ENCODE results near the gene CNTN1.

Gene CNTN1

GRCh38 chr12:40988824-40989223, 296.6 kb downstream of the CNTN1 start:
- ChIA-PET CTCF (no interaction called here), POLR2A (no interaction called here)
- H3K36me3 ChIP-seq (ENCODE audit: control insufficient read depth in 2 of 2, insufficient read depth in 1 of 2, low read length in 2 of 2): no peaks in the 10 kb centered on the region
- no peak overlapping the region for H3K27ac ChIP-seq (ENCODE audit: extremely low read depth, low read depth, low read length)
- H3K9me3 ChIP-seq (ENCODE audit: control insufficient read depth, insufficient read depth, low read depth, low read length): no peaks in the 10 kb centered on the region
- no peak for TF ChIP-seq ZNF114 (tag by site-specific recombination; IDR thresholded peaks at IDR 0.05)
- no peak for TF ChIP-seq ZNF658 (tag by site-specific recombination; IDR thresholded peaks at IDR 0.05)
- no peak for TF ChIP-seq ZXDB (tag by site-specific recombination; IDR thresholded peaks at IDR 0.05)
- no peak for TF ChIP-seq ZFP69B (tag by site-specific recombination; IDR thresholded peaks at IDR 0.05)
- no peak for TF ChIP-seq GFI1B (tag by site-specific recombination; IDR thresholded peaks at IDR 0.05)
- TF ChIP-seq SP2 (tag by site-specific recombination; IDR thresholded peaks at IDR 0.05): no peak
- TF ChIP-seq ZNF366 (tag by site-specific recombination; conservative IDR thresholded peaks at IDR 0.05): no peak
- TF ChIP-seq ZBTB48 (tag by site-specific recombination; IDR thresholded peaks at IDR 0.05): no peak
- no peak for TF ChIP-seq ZNF423 (tag by site-specific recombination; IDR thresholded peaks at IDR 0.05)
- TF ChIP-seq ZNF776 (tag by site-specific recombination; IDR thresholded peaks at IDR 0.05; ENCODE audit: borderline replicate concordance): no peak
- TF ChIP-seq OSR2 (tag by site-specific recombination; IDR thresholded peaks at IDR 0.05): no peak
- TF ChIP-seq ZIC2 (tag by site-specific recombination; IDR thresholded peaks at IDR 0.05): no peak
- TF ChIP-seq PRDM4 (tag by site-specific recombination; IDR thresholded peaks at IDR 0.05): no peak
- no peak for TF ChIP-seq ZNF596 (tag by site-specific recombination; IDR thresholded peaks at IDR 0.05)
- TF ChIP-seq ZBTB21 (tag by site-specific recombination; IDR thresholded peaks at IDR 0.05): no peak
- TF ChIP-seq SCRT2 (tag by site-specific recombination; IDR thresholded peaks at IDR 0.05): no peak
- TF ChIP-seq ZNF561 (tag by site-specific recombination; IDR thresholded peaks at IDR 0.05; ENCODE audit: borderline replicate concordance): no peak
- no peak for TF ChIP-seq ZNF600 (tag by site-specific recombination; IDR thresholded peaks at IDR 0.05)
- no peak for TF ChIP-seq ZNF23 (tag by site-specific recombination; IDR thresholded peaks at IDR 0.05; ENCODE audit: borderline replicate concordance)
- TF ChIP-seq ZNF654 (tag by site-specific recombination; IDR thresholded peaks at IDR 0.05; ENCODE audit: low read depth): no peak
- H3K4me3 ChIP-seq (ENCODE audit: low read depth, low read length): no peak overlapping the region
- no peaks in the 10 kb centered on the region for H3K4me1 ChIP-seq (ENCODE audit: control insufficient read depth, insufficient read depth, low read length)

DNA sequence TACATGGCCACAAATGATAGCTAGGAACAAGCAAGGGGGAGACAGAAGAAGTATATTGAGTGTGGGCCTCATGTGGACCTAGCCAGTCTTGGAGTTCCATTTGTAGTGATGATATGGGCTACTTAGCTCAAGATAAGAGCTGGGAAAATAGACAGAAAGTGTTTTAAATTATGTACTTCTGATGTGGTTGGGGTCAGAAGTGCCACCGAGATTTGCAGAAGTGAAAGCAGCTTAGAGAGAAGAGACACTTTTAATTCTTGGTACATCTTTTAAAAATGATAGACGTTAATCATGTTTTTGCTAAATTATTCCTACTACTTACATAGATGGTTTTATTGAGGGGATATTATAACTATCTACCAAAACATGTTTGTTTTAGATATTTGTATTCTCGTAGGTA, 297.5 kb downstream of the CNTN1 start:
- Histone ChIP-seq H3K36me3 (ENCODE audit: control insufficient read depth in 2 of 2, insufficient read depth in 1 of 2, low read length in 2 of 2) (no peaks in the 10 kb centered on the region), H3K4me1 (ENCODE audit: control insufficient read depth, insufficient read depth, low read length) (no peaks in the 10 kb centered on the region), H3K27ac (ENCODE audit: extremely low read depth, low read depth, low read length) (no peak overlapping the region), H3K9me3 (ENCODE audit: control insufficient read depth, insufficient read depth, low read depth, low read length) (no peaks in the 10 kb centered on the region), H3K4me3 (ENCODE audit: low read depth, low read length) (no peak overlapping the region)
- TF ChIP-seq ZNF394 (tag by site-specific recombination; IDR thresholded peaks at IDR 0.05; ENCODE audit: borderline replicate concordance): no peak
- no peak for TF ChIP-seq ZNF138 (tag by site-specific recombination; IDR thresholded peaks at IDR 0.05; ENCODE audit: borderline replicate concordance)
- no peak for TF ChIP-seq ZNF2 (tag by site-specific recombination; IDR thresholded peaks at IDR 0.05)
- no peak for TF ChIP-seq ZBTB44 (tag by site-specific recombination; IDR thresholded peaks at IDR 0.05)
- TF ChIP-seq SCRT1 (tag by site-specific recombination; IDR thresholded peaks at IDR 0.05; ENCODE audit: borderline replicate concordance): no peak
- no peak for TF ChIP-seq ZNF184 (tag by site-specific recombination; IDR thresholded peaks at IDR 0.05)
- no peak for TF ChIP-seq ZNF221 (tag by site-specific recombination; IDR thresholded peaks at IDR 0.05; ENCODE audit: borderline replicate concordance)
- no peak for TF ChIP-seq ZNF830 (tag by site-specific recombination; IDR thresholded peaks at IDR 0.05; ENCODE audit: low read depth)
- no peak for TF ChIP-seq ZNF792 (tag by site-specific recombination; IDR thresholded peaks at IDR 0.05)
- TF ChIP-seq MYNN (tag by site-specific recombination; IDR thresholded peaks at IDR 0.05; ENCODE audit: borderline replicate concordance): no peak
- TF ChIP-seq ZNF132 (tag by site-specific recombination; IDR thresholded peaks at IDR 0.05; ENCODE audit: borderline replicate concordance): no peak
- no peak for TF ChIP-seq ZNF404 (tag by site-specific recombination; IDR thresholded peaks at IDR 0.05)
- no peak for TF ChIP-seq ZNF621 (tag by site-specific recombination; IDR thresholded peaks at IDR 0.05)
- no peak for TF ChIP-seq ZNF529 (tag by site-specific recombination; IDR thresholded peaks at IDR 0.05; ENCODE audit: insufficient replicate concordance)
- TF ChIP-seq HOXA7 (CRISPR knock-in tag; IDR thresholded peaks at IDR 0.05; ENCODE audit: borderline replicate concordance): no peak
- no peak for TF ChIP-seq ZBTB48 (tag by site-specific recombination; IDR thresholded peaks at IDR 0.05)
- ChIA-PET CTCF (no interaction called here), POLR2A (interaction anchor here (0.5 kb wide), 1 partner anchor 947 kb away, joined by 4 read pairs; no protein-coding TSS in a partner anchor)

All from HEK293 (cell line).